ENCODE measurements around the gene RAB31.
A peak's percentile ranks its signal among the peaks of the same experiment; 100 is the strongest.

RAB31 gene

GRCh38 chr18:9701609-9702349 lies 6.3 kb upstream of the RAB31 start:
- no peak overlapping the region for H2BK5ac ChIP-seq (ENCODE audit: low read depth, low read length, poor library complexity, severe bottlenecking)

GRCh38 chr18:9704233-9705118 lies 3.6 kb upstream of the RAB31 start:
- Histone ChIP-seq H3K36me3 (ENCODE audit: control insufficient read depth in 1 of 2, insufficient read depth in 2 of 2, low read depth in 1 of 2, low read length in 2 of 2) (no peaks in the 10 kb centered on the region), H2BK120ac (ENCODE audit: low read depth, low read length) (no peak overlapping the region), H2BK5ac (ENCODE audit: low read depth, low read length, poor library complexity, severe bottlenecking) (no peak overlapping the region), H3K23ac (ENCODE audit: low read length in 2 of 2) (no peak overlapping the region), H3K4me2 (ENCODE audit: low read length, poor library complexity, severe bottlenecking) (no peak overlapping the region), H3K27ac (ENCODE audit: low read length, poor library complexity, severe bottlenecking) (no peak overlapping the region), H2BK12ac (ENCODE audit: low read length in 2 of 2) (peak overlapping the region in 1 of 2 experiments; percentile 15), H2AK5ac (ENCODE audit: low read length, severe bottlenecking) (no peak overlapping the region), H3K79me1 (replicated peaks; ENCODE audit: low read length, poor library complexity, severe bottlenecking) (no peaks in the 10 kb centered on the region), H3K4me1 (ENCODE audit: control insufficient read depth, insufficient read depth, low read depth, low read length) (peaks cover 8% of the 10 kb centered on the region), H3K9me3 (ENCODE audit: control insufficient read depth, low read length) (no peaks in the 10 kb centered on the region), H2AFZ (ENCODE audit: low read depth, low read length) (no peak overlapping the region), H4K8ac (ENCODE audit: low read length) (no peak overlapping the region), H3K4me3 (ENCODE audit: insufficient read depth in 1 of 2, low read depth in 1 of 2, low read length in 2 of 2) (no peak overlapping the region), H4K91ac (ENCODE audit: low read length) (no peak overlapping the region), H2BK15ac (ENCODE audit: low read depth, poor library complexity, severe bottlenecking) (no peak overlapping the region), H3K14ac (ENCODE audit: low read length in 2 of 2) (no peak overlapping the region), H3K27me3 (ENCODE audit: control insufficient read depth in 1 of 2, insufficient read depth in 1 of 2, low read length in 2 of 2) (no peaks in the 10 kb centered on the region), H3K18ac (ENCODE audit: low read depth in 1 of 2, low read length in 2 of 2) (peak overlapping the region in 1 of 2 experiments; percentile 41), H3K9ac (ENCODE audit: low read length) (no peak overlapping the region), H3K4ac (ENCODE audit: low read depth in 1 of 2, low read length in 2 of 2) (no peak overlapping the region)
- 82% methylated on average over 8 of the region's 11 CpGs for WGBS
- no peak for DNase-seq

More at GRCh38 chr18:9701609-9702349, 6.3 kb upstream of the RAB31 start:
- H2BK15ac ChIP-seq (ENCODE audit: low read depth, poor library complexity, severe bottlenecking) = no peak overlapping the region
- H3K4me1 ChIP-seq (ENCODE audit: control insufficient read depth, insufficient read depth, low read depth, low read length) = no peaks in the 10 kb centered on the region
- no peak for DNase-seq
- H2BK12ac ChIP-seq (ENCODE audit: low read length in 2 of 2) = no peak overlapping the region
- no peak overlapping the region for H3K4me3 ChIP-seq (ENCODE audit: insufficient read depth in 1 of 2, low read depth in 1 of 2, low read length in 2 of 2)
- no peaks in the 10 kb centered on the region for H3K9me3 ChIP-seq (ENCODE audit: control insufficient read depth, low read length)
- H3K27ac ChIP-seq (ENCODE audit: low read length, poor library complexity, severe bottlenecking) = no peak overlapping the region
- no peak overlapping the region for H4K8ac ChIP-seq (ENCODE audit: low read length)
- no peaks in the 10 kb centered on the region for H3K36me3 ChIP-seq (ENCODE audit: control insufficient read depth in 1 of 2, insufficient read depth in 2 of 2, low read depth in 1 of 2, low read length in 2 of 2)
- WGBS = 92% methylated on average over 11 of the region's 11 CpGs
- no peak overlapping the region for H3K9ac ChIP-seq (ENCODE audit: low read length)
- no peak overlapping the region for H2AK5ac ChIP-seq (ENCODE audit: low read length, severe bottlenecking)
- no peak overlapping the region for H3K4me2 ChIP-seq (ENCODE audit: low read length, poor library complexity, severe bottlenecking)
- H2AFZ ChIP-seq (ENCODE audit: low read depth, low read length) = no peak overlapping the region
- H3K14ac ChIP-seq (ENCODE audit: low read length in 2 of 2) = no peak overlapping the region
- no peaks in the 10 kb centered on the region for H3K79me1 ChIP-seq (replicated peaks; ENCODE audit: low read length, poor library complexity, severe bottlenecking)
- H3K18ac ChIP-seq (ENCODE audit: low read depth in 1 of 2, low read length in 2 of 2) = no peak overlapping the region
- H3K4ac ChIP-seq (ENCODE audit: low read depth in 1 of 2, low read length in 2 of 2) = no peak overlapping the region
- no peak overlapping the region for H4K91ac ChIP-seq (ENCODE audit: low read length)
- no peak overlapping the region for H3K23ac ChIP-seq (ENCODE audit: low read length in 2 of 2)
- H3K27me3 ChIP-seq (ENCODE audit: control insufficient read depth in 1 of 2, insufficient read depth in 1 of 2, low read length in 2 of 2) = no peaks in the 10 kb centered on the region
- no peak overlapping the region for H2BK120ac ChIP-seq (ENCODE audit: low read depth, low read length)

GRCh38 chr18:9705183-9705829 lies 2.8 kb upstream of the RAB31 start:
- Histone ChIP-seq H3K9me3 (ENCODE audit: control insufficient read depth, low read length) (no peaks in the 10 kb centered on the region), H3K79me1 (replicated peaks; ENCODE audit: low read length, poor library complexity, severe bottlenecking) (no peaks in the 10 kb centered on the region), H3K23ac (ENCODE audit: low read length in 2 of 2) (no peak overlapping the region), H3K4ac (ENCODE audit: low read depth in 1 of 2, low read length in 2 of 2) (no peak overlapping the region), H3K18ac (ENCODE audit: low read depth in 1 of 2, low read length in 2 of 2) (no peak overlapping the region), H3K4me3 (ENCODE audit: insufficient read depth in 1 of 2, low read depth in 1 of 2, low read length in 2 of 2) (no peak overlapping the region), H3K27ac (ENCODE audit: low read length, poor library complexity, severe bottlenecking) (no peak overlapping the region), H3K4me1 (ENCODE audit: control insufficient read depth, insufficient read depth, low read depth, low read length) (peaks cover 10% of the 10 kb centered on the region), H2BK15ac (ENCODE audit: low read depth, poor library complexity, severe bottlenecking) (no peak overlapping the region), H2AK5ac (ENCODE audit: low read length, severe bottlenecking) (no peak overlapping the region), H3K4me2 (ENCODE audit: low read length, poor library complexity, severe bottlenecking) (no peak overlapping the region), H2BK5ac (ENCODE audit: low read depth, low read length, poor library complexity, severe bottlenecking) (no peak overlapping the region), H3K9ac (ENCODE audit: low read length) (no peak overlapping the region), H3K27me3 (ENCODE audit: control insufficient read depth in 1 of 2, insufficient read depth in 1 of 2, low read length in 2 of 2) (no peaks in the 10 kb centered on the region), H3K14ac (ENCODE audit: low read length in 2 of 2) (no peak overlapping the region), H2BK120ac (ENCODE audit: low read depth, low read length) (no peak overlapping the region), H2BK12ac (ENCODE audit: low read length in 2 of 2) (no peak overlapping the region), H4K91ac (ENCODE audit: low read length) (no peak overlapping the region), H2AFZ (ENCODE audit: low read depth, low read length) (no peak overlapping the region), H4K8ac (ENCODE audit: low read length) (no peak overlapping the region), H3K36me3 (ENCODE audit: control insufficient read depth in 1 of 2, insufficient read depth in 2 of 2, low read depth in 1 of 2, low read length in 2 of 2) (no peaks in the 10 kb centered on the region)
- DNase-seq = peak; percentile 86
- 25% methylated on average over 3 of the region's 6 CpGs for WGBS

All from mesenchymal stem cell (in vitro differentiated cells and primary cell).